ENCODE measurements around the gene VPS26B. TPM values are rescaled to one million over a fixed set of nuclear protein-coding genes. Genes with fewer than 3 reads are reported as not detected.
"Not testable (repeated sequence)": the region's sequence is repeated elsewhere in the genome, so short reads cannot be mapped to it uniquely, and the experiment has no call there.

The VPS26B gene
- total RNA-seq, 1 experiment from 2014 or later, result 25.4 TPM

DNA sequence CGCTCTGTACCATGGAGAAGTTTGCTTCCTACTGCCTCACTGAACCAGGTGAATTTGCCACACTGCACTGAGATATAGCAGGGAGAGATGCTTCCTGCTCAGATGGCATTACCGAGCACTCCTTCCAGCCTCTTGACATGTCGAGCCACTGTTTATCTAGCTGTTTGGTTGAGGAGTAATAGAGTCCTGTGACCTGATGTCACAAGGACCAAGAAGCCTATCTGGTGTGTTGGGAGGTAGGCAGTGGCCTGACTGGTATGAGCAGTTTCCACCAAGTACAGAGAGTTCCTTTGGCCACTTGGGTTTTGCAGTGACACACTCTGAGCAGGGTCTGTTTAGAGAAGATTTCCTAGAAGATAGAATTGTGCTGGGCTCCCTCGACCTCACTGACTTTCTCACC is 34.1 kb downstream of the VPS26B start:
- no peak for DNase-seq (ENCODE audit: low spot score)

- no peak for DNase-seq (ENCODE audit: low spot score)
Observed at GRCh38 chr11:134260503-134260902, 36.0 kb downstream of the VPS26B start.

- no peak for DNase-seq (ENCODE audit: low spot score)
Observed at GRCh38 chr11:134260983-134261382, 36.5 kb downstream of the VPS26B start.

DNA sequence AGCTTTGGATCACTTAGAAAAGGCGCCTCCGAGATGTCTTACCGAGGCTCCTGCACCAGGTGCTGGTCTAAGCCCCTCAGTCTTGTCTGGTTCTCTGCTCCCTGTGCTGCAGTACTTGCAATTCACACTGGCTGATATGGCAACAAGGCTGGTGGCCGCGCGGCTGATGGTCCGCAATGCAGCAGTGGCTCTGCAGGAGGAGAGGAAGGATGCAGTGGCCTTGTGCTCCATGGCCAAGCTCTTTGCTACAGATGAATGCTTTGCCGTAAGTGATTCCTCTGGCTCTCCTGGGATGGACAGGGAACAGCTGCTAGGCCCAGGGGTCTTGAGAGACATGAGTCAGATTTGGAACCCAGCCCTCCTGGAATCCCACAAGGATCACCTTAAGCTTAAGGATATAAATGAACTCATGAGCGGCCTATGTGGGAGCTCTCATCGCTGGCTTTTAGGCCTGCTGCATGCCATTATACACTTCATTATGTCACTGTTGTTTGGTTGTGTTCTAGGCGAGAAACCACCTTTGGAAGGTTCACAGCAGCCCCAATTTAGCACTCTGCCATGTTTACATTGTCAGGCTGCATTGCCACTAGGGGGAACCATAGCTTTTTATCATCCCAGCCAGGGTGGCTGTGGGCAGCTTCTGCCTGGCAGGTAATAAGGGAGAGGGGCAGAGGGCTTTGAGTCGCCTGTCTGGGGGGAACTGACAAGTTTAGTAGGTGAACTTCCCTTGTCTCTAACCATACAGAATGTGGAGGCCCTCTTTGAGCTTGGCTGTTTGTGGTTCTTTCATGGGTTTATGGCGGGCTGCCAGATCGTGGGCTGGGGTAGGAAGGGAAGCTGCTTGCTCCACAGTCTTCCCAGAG is 37.4 kb downstream of the VPS26B start:
- DNase-seq (ENCODE audit: low spot score), result peak; percentile 18

DNA sequence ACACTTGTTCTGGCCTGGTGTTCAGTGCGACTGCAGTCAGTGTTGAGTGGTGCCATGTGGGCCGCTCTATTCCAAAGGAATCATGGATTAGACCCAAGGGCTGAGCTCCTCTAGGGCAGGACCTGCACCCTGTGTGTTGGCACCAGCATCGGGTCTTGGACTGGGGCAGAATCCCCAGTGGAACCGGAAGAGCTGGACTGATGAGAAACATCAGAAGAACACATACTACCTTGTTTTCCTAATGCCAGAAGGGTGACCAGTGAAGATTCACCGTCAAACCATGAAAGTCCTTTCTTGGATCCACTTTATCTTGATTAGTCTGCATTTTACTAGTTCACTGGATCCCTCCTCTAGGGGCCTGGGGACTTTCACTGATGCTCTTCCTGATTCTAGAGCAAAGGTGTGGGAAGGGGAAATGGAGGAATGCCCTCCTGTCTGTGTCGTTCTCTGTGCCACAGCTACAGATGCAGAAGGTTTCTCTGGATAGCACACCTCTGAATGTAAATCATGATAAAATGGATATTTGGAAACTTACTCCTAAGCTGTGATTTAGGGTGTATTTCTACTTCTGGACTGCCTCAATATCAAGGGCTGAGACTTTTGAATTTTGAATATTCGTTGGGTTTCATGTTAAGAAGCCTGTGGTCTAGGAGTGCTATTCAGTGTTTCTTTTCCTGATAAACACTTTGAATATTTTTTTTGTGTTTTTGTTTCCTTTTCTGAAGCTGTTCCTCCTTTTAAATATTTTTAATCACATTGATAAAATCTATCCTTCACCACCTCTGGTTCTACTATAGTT is 40.7 kb downstream of the VPS26B start:
- no peak for DNase-seq (ENCODE audit: low spot score)

GRCh38 chr11:134266440-134266839 is 42.0 kb downstream of the VPS26B start:
- peak; percentile 18 for DNase-seq (ENCODE audit: low spot score)

DNA sequence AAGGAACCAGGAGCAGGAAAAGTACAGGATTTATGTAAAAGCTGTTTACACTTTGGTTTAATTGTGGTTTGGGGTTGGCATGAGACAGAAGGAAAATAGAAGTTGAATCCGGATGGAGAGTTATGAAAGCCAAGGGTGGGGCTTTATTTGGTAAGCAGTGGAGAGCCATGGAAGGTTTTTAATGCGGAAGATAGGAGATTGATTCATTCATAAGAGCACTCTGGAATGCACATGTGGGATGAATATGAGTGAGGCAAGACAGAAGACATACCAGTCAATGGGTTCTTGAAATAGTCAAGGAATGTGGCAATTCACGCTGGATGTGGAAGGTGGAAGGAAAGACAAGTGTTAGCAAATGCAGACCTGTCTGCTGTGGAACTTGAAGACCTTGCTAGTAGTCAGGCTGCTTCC is 42.4 kb downstream of the VPS26B start:
- DNase-seq (ENCODE audit: low spot score), result peak; percentile 64

GRCh38 chr11:134267461-134267860 is 43.0 kb downstream of the VPS26B start:
- no peak for DNase-seq (ENCODE audit: low spot score)

DNA sequence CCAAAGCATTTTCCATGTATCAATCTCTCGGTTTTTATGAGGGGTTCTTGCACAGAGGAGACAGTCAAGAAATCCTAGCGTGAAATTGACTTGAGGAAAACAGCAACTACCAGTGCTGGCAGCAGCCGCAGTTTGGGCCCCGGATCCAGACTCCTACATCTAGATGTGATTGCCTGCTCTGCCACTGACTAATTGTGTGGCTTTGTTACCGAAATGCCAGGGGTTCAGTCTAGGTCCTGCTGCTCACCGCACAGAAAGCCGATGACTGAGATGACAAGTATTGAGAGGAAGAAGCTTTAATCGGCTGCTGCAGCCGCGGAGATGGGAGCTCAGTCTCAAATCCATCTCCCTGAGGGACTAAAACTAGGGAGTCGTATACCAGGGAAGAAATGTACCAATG is 43.5 kb downstream of the VPS26B start:
- DNase-seq (ENCODE audit: low spot score), result no peak

- DNase-seq (ENCODE audit: low spot score), result peak; percentile 22
Observed at GRCh38 chr11:134270250-134270714, 45.8 kb downstream of the VPS26B start.

GRCh38 chr11:134271978-134272377 is 47.5 kb downstream of the VPS26B start:
- DNase-seq (ENCODE audit: low spot score), result no peak

DNA sequence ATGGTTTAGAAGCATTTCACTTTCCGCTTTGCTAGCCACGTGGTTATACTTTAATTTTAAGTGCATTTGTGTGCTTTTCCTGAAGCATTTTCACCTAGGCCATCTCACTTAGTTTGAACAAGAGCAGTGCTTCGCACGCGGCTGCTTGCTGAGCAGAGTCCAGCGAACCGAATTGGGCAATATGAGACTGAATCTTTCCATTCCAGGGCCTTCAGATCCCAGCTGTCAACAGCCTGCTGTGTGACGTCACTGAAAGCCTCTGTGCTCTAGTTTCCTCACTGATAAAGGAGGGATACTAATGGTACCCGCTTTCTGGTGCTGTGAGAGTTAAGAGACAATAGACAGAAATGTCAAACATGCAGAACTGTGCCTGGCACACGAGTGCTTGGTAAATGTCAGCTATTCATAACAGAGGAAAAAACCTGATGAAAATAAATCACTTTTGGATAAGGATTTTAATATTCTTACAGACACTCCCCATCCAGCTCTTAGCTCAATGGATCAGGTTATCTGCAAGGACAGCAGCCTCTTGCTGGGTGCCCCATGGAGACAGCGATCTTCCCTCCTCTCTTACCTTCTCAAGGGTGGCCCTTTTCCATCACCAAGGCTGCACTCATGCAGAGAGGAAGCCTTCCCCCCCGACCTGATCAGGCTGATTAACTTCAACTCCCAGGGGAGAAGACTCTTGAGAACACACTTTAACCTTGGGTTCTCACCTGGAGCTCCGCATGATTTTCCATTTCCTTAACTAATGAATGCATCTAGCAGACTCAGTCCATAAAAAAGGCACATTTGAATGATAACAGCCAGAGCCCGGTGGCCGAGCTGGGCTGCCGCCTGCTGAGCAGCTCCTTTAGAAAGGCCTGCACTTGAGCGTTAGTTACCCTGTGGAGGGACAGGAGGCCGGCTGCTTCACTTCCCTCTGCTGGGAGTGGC is 48.2 kb downstream of the VPS26B start:
- no peak for DNase-seq (ENCODE audit: low spot score)

DNA sequence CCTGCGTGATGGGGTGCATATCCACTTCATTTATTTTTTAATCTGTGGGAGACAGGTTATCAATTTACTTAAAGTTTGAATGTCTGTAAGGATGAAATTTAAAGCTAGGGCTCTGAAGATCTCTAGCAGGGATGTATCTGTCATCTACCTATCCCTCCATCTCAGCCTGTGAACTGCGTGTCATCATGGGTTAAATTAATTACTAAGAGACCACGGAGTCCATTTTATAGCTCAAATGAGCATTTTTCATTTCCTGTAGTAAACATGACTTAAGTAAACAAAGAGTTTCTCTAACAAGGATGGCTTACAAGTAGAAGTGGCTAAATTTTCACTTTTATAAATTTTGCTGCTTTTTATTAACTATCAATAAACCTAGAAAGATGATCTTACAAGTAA is 48.8 kb downstream of the VPS26B start:
- DNase-seq (ENCODE audit: low spot score), result no peak

DNA sequence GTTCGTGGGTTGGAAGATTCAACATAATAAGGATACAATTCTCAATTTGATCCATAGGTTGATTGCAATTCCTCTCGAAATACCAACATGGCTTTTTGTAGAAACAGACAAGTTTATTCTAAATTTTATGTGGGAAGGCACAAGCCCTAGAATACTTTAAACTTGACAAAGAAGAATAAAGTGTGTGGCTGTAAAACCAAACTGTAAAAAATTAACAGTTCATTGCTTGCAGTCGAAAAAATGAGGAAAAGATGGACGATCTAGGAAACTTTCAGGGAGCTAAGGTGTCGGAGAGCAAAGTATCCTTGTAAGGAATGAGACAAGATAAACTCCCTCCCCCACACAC is 50.7 kb downstream of the VPS26B start:
- DNase-seq (ENCODE audit: low spot score), result no peak

GRCh38 chr11:134275534-134276395 is 51.3 kb downstream of the VPS26B start, which contains the start of gene GLB1L3:
Gene GLB1L3, plus strand, starts transcription at chr11:134276379. Its CDS starts 362 bp downstream, at chr11:134276741.
- no peak for DNase-seq (ENCODE audit: low spot score)

DNA sequence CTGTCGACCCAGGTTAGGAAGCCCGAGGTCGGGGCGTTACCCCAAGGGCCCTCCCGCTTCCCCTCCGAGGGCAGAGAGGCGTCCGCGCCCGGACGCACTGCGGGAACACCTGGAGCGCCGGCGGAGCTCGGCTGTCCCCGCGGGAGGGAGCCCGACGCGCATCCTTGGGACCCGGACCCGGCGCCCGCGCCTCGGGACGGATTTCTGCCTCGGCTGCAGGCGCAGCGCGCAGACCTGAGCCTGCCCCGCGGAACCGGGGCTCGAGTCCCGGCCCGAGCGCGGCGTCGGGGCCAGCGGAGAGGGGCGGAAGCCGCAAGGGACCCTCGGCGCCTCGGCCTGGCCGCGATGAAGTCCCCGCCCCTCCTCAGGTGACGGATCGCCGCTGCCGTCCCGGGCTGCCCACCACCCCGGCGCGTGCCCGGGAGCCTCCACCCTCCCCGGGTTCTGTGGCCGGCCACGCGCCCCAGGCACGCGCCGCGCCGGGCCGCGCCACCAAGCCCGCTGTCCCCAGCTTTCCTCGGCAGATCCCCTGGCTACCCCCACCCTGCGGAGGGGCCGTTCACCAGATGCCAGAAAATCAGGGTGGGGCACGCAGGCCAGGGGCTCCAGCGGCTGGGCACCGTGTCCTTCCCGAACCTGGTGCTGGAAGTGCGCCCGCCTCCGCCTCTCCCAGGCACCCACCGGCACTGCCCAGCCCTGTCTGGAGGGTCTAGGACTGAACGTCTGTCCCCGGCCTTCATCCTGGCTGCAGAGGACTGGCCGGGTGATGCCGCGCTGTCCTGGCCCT is 52.1 kb downstream of the VPS26B start:
- DNase-seq (ENCODE audit: low spot score), result no peak

- DNase-seq (ENCODE audit: low spot score), result no peak
Observed at GRCh38 chr11:134277183-134278001, 52.9 kb downstream of the VPS26B start.

DNA sequence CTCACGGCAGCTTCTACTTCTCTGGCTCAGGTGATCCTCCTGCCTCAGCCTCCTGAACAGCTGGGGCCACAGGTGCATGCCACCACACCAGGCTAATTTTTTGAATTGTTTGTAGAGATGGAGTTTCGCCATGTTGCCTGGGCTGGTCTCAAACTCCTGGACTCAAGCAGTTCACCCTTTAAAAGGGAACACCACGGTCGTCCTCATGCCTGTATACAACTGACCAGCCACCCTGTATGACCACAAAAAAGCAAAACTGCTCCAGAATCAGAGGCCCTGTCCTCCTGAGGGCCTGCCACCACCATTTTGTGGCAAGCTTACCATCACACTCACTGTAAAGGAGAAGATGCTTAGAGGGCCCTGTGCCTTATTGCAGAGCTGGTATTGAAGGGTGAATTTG is 53.9 kb downstream of the VPS26B start:
- no peak for DNase-seq (ENCODE audit: low spot score)

GRCh38 chr11:134281635-134282034 is 57.2 kb downstream of the VPS26B start:
- DNase-seq (ENCODE audit: low spot score), result not testable (repeated sequence)
